ENCODE data around the gene SOX6. TPM values are rescaled to one million over a fixed set of nuclear protein-coding genes. Genes with fewer than 3 reads are reported as not detected.
"Not testable (repeated sequence)": the region's sequence is repeated elsewhere in the genome, so short reads cannot be mapped to it uniquely, and the experiment has no call there.

SOX6 gene
- polyA plus RNA-seq, 3 donors = not detected

DNA sequence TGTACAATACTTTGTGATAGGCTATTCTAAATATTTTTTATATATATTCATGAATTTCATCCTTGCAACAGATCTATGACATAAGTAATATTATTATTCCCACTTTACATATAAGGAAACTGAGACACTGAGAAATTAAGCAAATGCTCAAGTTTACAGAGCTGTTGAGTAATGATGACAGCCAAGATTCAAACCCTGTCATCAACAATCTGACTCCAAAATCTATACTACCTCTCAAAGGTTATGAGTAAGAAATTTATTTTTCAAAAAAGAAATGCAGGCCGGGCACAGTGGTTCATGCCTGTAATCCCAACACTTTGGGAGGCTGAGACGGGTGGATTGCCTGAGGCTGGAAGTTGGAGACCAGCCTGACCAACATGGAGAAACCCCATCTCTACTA lies 22.6 kb upstream of the SOX6 start:
- TF ChIP-seq, protein P1, sequence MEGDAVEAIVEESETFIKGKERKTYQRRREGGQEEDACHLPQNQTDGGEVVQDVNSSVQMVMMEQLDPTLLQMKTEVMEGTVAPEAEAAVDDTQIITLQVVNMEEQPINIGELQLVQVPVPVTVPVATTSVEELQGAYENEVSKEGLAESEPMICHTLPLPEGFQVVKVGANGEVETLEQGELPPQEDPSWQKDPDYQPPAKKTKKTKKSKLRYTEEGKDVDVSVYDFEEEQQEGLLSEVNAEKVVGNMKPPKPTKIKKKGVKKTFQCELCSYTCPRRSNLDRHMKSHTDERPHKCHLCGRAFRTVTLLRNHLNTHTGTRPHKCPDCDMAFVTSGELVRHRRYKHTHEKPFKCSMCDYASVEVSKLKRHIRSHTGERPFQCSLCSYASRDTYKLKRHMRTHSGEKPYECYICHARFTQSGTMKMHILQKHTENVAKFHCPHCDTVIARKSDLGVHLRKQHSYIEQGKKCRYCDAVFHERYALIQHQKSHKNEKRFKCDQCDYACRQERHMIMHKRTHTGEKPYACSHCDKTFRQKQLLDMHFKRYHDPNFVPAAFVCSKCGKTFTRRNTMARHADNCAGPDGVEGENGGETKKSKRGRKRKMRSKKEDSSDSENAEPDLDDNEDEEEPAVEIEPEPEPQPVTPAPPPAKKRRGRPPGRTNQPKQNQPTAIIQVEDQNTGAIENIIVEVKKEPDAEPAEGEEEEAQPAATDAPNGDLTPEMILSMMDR (IDR thresholded peaks at IDR 0.05) = no peak
- Mint-ChIP-seq H3K4me1 (no peaks in the 10 kb centered on the region), H3K4me3 (no peak overlapping the region), H3K9me3 (no peaks in the 10 kb centered on the region), H3K27ac (no peak overlapping the region), H3K27me3 (ENCODE audit: low read depth in 3 of 3) (peaks cover 0 to 3% (median 2%) of the 10 kb centered on the region in 3 donors), H3K36me3 (no peaks in the 10 kb centered on the region)
- no peaks in the 10 kb centered on the region for H3K36me3 ChIP-seq (replicated peaks in 1 of 2; ENCODE audit: control insufficient read depth in 1 of 2, insufficient read depth in 2 of 2, low read length in 2 of 2)
- no peak overlapping the region for H3K27ac ChIP-seq (ENCODE audit: low read depth in 1 of 2, low read length in 2 of 2)
- 100% methylated on average over 1 of the region's 2 CpGs for WGBS (ENCODE audit: insufficient coverage)
- no peak overlapping the region for H3K4me3 ChIP-seq (replicated peaks in 1 of 3; ENCODE audit: low read depth in 2 of 3, low read length in 3 of 3)
- H3K4me2 ChIP-seq (replicated peaks; ENCODE audit: extremely low read depth, low read length, poor library complexity, severe bottlenecking) = no peak overlapping the region
- H3K27me3 ChIP-seq (ENCODE audit: control insufficient read depth in 2 of 2, insufficient read depth in 2 of 2, low read length in 2 of 2) = no peaks in the 10 kb centered on the region
- no peaks in the 10 kb centered on the region for H4K20me1 ChIP-seq (ENCODE audit: insufficient read depth, low read length)
- no peaks in the 10 kb centered on the region for H3K4me1 ChIP-seq (ENCODE audit: control insufficient read depth in 1 of 2, insufficient read depth in 2 of 2, low read length in 2 of 2)
- intact Hi-C loops (cut with micrococcal nuclease) = no loop called here
- H3K79me2 ChIP-seq (ENCODE audit: insufficient read depth, low read length) = no peaks in the 10 kb centered on the region
- no peaks in the 10 kb centered on the region for H3K9me3 ChIP-seq (replicated peaks in 1 of 2; ENCODE audit: control insufficient read depth in 1 of 2, insufficient read depth in 1 of 2, low read length in 2 of 2)
- H3K9ac ChIP-seq (ENCODE audit: insufficient read depth, low read length, poor library complexity, severe bottlenecking) = no peak overlapping the region
- H2AFZ ChIP-seq (ENCODE audit: insufficient read depth, low read depth, low read length, poor library complexity, severe bottlenecking) = no peak overlapping the region
- DNase-seq = no peak

DNA sequence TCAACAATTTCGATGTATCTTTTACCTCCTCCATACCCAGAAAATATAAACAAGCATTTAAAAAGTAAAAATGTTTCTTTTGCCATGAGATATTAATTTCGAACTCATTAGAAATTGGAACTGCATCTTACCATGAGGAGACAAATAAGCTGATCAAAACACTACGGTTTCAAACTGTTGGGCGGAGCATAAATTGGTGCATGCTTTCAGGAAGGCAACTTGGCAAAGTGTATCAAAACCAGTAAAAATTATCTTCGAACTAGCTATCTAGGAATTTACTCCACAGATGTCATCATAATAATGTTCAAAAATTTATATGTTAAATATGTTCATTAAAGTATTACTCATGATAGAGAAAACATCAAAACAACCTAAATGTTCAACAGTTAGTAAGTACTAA lies 21.4 kb upstream of the SOX6 start:
- Histone ChIP-seq H3K27ac (ENCODE audit: low read depth in 1 of 2, low read length in 2 of 2) (no peak overlapping the region), H4K20me1 (ENCODE audit: insufficient read depth, low read length) (no peaks in the 10 kb centered on the region), H3K4me2 (replicated peaks; ENCODE audit: extremely low read depth, low read length, poor library complexity, severe bottlenecking) (no peak overlapping the region), H3K9me3 (replicated peaks in 1 of 2; ENCODE audit: control insufficient read depth in 1 of 2, insufficient read depth in 1 of 2, low read length in 2 of 2) (no peaks in the 10 kb centered on the region), H3K79me2 (ENCODE audit: insufficient read depth, low read length) (no peaks in the 10 kb centered on the region), H3K4me3 (replicated peaks in 1 of 3; ENCODE audit: low read depth in 2 of 3, low read length in 3 of 3) (no peak overlapping the region), H3K9ac (ENCODE audit: insufficient read depth, low read length, poor library complexity, severe bottlenecking) (no peak overlapping the region), H3K4me1 (ENCODE audit: control insufficient read depth in 1 of 2, insufficient read depth in 2 of 2, low read length in 2 of 2) (no peaks in the 10 kb centered on the region), H3K27me3 (ENCODE audit: control insufficient read depth in 2 of 2, insufficient read depth in 2 of 2, low read length in 2 of 2) (no peaks in the 10 kb centered on the region), H2AFZ (ENCODE audit: insufficient read depth, low read depth, low read length, poor library complexity, severe bottlenecking) (no peak overlapping the region), H3K36me3 (replicated peaks in 1 of 2; ENCODE audit: control insufficient read depth in 1 of 2, insufficient read depth in 2 of 2, low read length in 2 of 2) (no peaks in the 10 kb centered on the region)
- Mint-ChIP-seq H3K27ac (no peak overlapping the region), H3K36me3 (no peaks in the 10 kb centered on the region), H3K4me3 (no peak overlapping the region), H3K4me1 (no peaks in the 10 kb centered on the region), H3K27me3 (ENCODE audit: low read depth in 3 of 3) (peaks cover 0 to 3% (median 0%) of the 10 kb centered on the region in 3 donors), H3K9me3 (no peaks in the 10 kb centered on the region)
- TF ChIP-seq, protein P1 (IDR thresholded peaks at IDR 0.05) = no peak
- DNase-seq = no peak
- 100% methylated on average over 2 of the region's 5 CpGs for WGBS (ENCODE audit: insufficient coverage)
- intact Hi-C loops (cut with micrococcal nuclease) = no loop called here

DNA sequence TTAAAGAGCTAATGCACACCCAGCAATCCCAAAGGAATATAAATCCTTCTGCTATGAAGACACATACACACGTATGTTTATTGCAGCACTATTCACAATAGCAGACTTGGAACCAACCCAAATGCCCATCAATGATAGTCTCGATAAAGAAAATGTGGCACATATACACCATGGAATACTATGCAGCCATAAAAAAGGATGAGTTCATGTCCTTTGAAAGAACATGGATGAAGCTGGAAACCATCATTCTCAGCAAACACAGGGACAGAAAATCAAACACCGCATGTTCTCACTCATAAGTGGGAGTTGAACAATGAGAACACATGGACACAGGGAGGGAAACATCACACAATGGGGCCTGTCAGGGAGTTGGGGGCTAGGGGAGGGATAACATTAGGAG lies 19.3 kb upstream of the SOX6 start:
- H3K36me3 Mint-ChIP-seq; H3K79me2 ChIP-seq (ENCODE audit: insufficient read depth, low read length); H3K4me3 Mint-ChIP-seq; H2AFZ ChIP-seq (ENCODE audit: insufficient read depth, low read depth, low read length, poor library complexity, severe bottlenecking); H3K27ac ChIP-seq (ENCODE audit: low read depth in 1 of 2, low read length in 2 of 2); H3K27ac Mint-ChIP-seq; H3K27me3 Mint-ChIP-seq (ENCODE audit: low read depth in 3 of 3); H3K4me1 ChIP-seq (ENCODE audit: control insufficient read depth in 1 of 2, insufficient read depth in 2 of 2, low read length in 2 of 2); H3K4me3 ChIP-seq (replicated peaks in 1 of 3; ENCODE audit: low read depth in 2 of 3, low read length in 3 of 3); intact Hi-C loops (cut with micrococcal nuclease); H3K9me3 Mint-ChIP-seq; H3K9ac ChIP-seq (ENCODE audit: insufficient read depth, low read length, poor library complexity, severe bottlenecking); DNase-seq; H3K9me3 ChIP-seq (replicated peaks in 1 of 2; ENCODE audit: control insufficient read depth in 1 of 2, insufficient read depth in 1 of 2, low read length in 2 of 2); H3K27me3 ChIP-seq (ENCODE audit: control insufficient read depth in 2 of 2, insufficient read depth in 2 of 2, low read length in 2 of 2); H4K20me1 ChIP-seq (ENCODE audit: insufficient read depth, low read length); H3K4me2 ChIP-seq (replicated peaks; ENCODE audit: extremely low read depth, low read length, poor library complexity, severe bottlenecking); H3K36me3 ChIP-seq (replicated peaks in 1 of 2; ENCODE audit: control insufficient read depth in 1 of 2, insufficient read depth in 2 of 2, low read length in 2 of 2); H3K4me1 Mint-ChIP-seq: not testable (repeated sequence)
- no CpG with 5 or more reads among the region's 3 CpGs for WGBS (ENCODE audit: insufficient coverage)
